ENCODE measurements around the gene GPC6.

GPC6 gene

DNA sequence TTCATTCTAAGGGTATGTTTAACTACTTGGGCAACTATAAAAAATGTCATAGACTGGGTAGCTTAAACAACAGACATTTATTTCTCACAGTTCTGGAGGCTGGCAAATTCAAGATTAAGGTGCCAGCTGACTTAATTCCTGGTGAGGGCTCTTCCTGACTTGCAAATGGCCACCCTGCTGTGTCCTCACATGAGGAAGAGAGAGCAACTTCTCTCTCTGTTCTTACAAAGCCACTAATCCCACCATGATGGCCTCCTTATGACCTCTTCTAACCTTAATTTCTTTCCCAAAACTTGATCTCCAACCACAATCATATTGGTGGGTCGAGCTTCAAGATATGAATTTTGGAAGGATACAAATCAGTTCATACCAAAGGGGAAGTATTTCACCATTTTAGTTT is 853.9 kb downstream of the GPC6 start:
- Histone ChIP-seq H4K8ac (ENCODE audit: low read depth, low read length) (no peak overlapping the region), H3K4me2 (ENCODE audit: low read length) (no peak overlapping the region), H3K14ac (ENCODE audit: low read length) (no peak overlapping the region), H3K18ac (ENCODE audit: low read length) (no peak overlapping the region), H4K12ac (ENCODE audit: low read depth, low read length) (no peak overlapping the region), H2BK5ac (ENCODE audit: low read depth, low read length, poor library complexity) (no peak overlapping the region), H4K91ac (ENCODE audit: low read depth, low read length) (no peak overlapping the region), H2AK5ac (ENCODE audit: low read length) (no peak overlapping the region), H3K27me3 (ENCODE audit: insufficient read depth, low read length) (no peaks in the 10 kb centered on the region), H2BK12ac (ENCODE audit: low read length) (no peak overlapping the region), H3K4ac (ENCODE audit: low read depth, low read length) (no peak overlapping the region), H3K9ac (ENCODE audit: low read length) (no peak overlapping the region), H3K27ac (ENCODE audit: low read depth, low read length) (no peak overlapping the region), H2BK120ac (ENCODE audit: insufficient read depth, low read length, poor library complexity) (no peak overlapping the region), H2AFZ (ENCODE audit: insufficient read depth, low read length, poor library complexity) (no peak overlapping the region), H3K79me1 (ENCODE audit: low read length) (no peaks in the 10 kb centered on the region), H3K9me3 (ENCODE audit: insufficient read depth, low read depth, low read length) (no peaks in the 10 kb centered on the region), H3K4me1 (ENCODE audit: control insufficient read depth in 1 of 2, insufficient read depth in 2 of 2, low read length in 2 of 2) (no peaks in the 10 kb centered on the region), H3K23ac (ENCODE audit: low read length) (no peak overlapping the region), H3K4me3 (ENCODE audit: low read depth, low read length) (no peak overlapping the region), H3K36me3 (ENCODE audit: control insufficient read depth in 1 of 2, insufficient read depth in 2 of 2, low read length in 2 of 2) (no peaks in the 10 kb centered on the region), H3K79me2 (ENCODE audit: control insufficient read depth, insufficient read depth, low read length, poor library complexity) (no peaks in the 10 kb centered on the region)
- no CpG with 5 or more reads among the region's 1 CpG for WGBS (ENCODE audit: extremely low coverage, insufficient coverage, insufficient read length)
- DNase-seq, result no peak

DNA sequence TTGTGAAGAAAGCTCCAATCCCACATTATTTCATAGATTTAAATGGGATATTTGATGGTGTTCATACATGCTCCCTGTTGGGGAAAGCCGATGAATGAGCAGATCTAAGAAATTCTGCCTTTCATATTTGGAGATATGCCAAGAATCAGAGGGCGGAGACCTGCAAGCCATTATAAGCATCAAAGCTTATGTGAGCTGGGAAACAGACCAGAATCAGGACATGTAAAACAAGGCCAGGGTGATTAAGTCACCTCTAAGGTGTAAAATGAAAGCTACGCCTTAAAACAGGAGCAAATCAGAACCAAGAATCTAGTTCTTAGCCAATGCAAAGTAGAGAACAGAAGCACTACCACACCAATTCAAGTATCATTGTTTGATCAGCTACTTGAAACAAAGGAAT is 860.5 kb downstream of the GPC6 start:
- Histone ChIP-seq H3K27me3 (ENCODE audit: insufficient read depth, low read length) (no peaks in the 10 kb centered on the region), H3K14ac (ENCODE audit: low read length) (no peak overlapping the region), H3K9ac (ENCODE audit: low read length) (no peak overlapping the region), H3K4me1 (ENCODE audit: control insufficient read depth in 1 of 2, insufficient read depth in 2 of 2, low read length in 2 of 2) (no peaks in the 10 kb centered on the region), H3K18ac (ENCODE audit: low read length) (no peak overlapping the region), H3K79me2 (ENCODE audit: control insufficient read depth, insufficient read depth, low read length, poor library complexity) (no peaks in the 10 kb centered on the region), H3K4me2 (ENCODE audit: low read length) (no peak overlapping the region), H3K4me3 (ENCODE audit: low read depth, low read length) (no peak overlapping the region), H2AFZ (ENCODE audit: insufficient read depth, low read length, poor library complexity) (no peak overlapping the region), H4K91ac (ENCODE audit: low read depth, low read length) (no peak overlapping the region), H3K79me1 (ENCODE audit: low read length) (no peaks in the 10 kb centered on the region), H2BK120ac (ENCODE audit: insufficient read depth, low read length, poor library complexity) (no peak overlapping the region), H2AK5ac (ENCODE audit: low read length) (no peak overlapping the region), H3K4ac (ENCODE audit: low read depth, low read length) (no peak overlapping the region), H2BK12ac (ENCODE audit: low read length) (no peak overlapping the region), H3K36me3 (ENCODE audit: control insufficient read depth in 1 of 2, insufficient read depth in 2 of 2, low read length in 2 of 2) (no peaks in the 10 kb centered on the region), H3K9me3 (ENCODE audit: insufficient read depth, low read depth, low read length) (no peaks in the 10 kb centered on the region), H4K8ac (ENCODE audit: low read depth, low read length) (no peak overlapping the region), H3K23ac (ENCODE audit: low read length) (no peak overlapping the region), H2BK5ac (ENCODE audit: low read depth, low read length, poor library complexity) (no peak overlapping the region), H3K27ac (ENCODE audit: low read depth, low read length) (no peak overlapping the region), H4K12ac (ENCODE audit: low read depth, low read length) (no peak overlapping the region)
- no peak for DNase-seq
- no CpG with 5 or more reads among the region's 3 CpGs for WGBS (ENCODE audit: extremely low coverage, insufficient coverage, insufficient read length)

DNA sequence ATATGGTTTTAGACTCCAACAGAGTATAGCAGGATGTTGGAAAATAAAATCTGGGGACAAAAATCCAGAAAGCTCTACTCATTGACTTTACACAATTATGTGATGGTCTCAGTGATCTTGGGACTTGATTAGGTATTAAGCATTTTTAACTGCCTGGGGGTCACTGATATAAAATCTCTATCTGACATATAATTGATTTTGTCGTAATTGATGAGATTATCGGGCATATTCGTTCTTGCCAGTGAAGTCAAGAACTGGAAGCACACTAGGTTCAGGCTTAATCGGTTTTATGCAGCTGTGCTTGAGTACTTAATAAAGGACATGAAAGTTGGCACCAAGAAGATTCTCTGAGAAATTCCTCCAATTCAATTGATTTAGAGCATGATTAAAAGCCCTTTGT is 862.1 kb downstream of the GPC6 start:
- Histone ChIP-seq H2BK120ac (ENCODE audit: insufficient read depth, low read length, poor library complexity) (no peak overlapping the region), H3K4me3 (ENCODE audit: low read depth, low read length) (no peak overlapping the region), H4K12ac (ENCODE audit: low read depth, low read length) (no peak overlapping the region), H2BK12ac (ENCODE audit: low read length) (no peak overlapping the region), H3K36me3 (ENCODE audit: control insufficient read depth in 1 of 2, insufficient read depth in 2 of 2, low read length in 2 of 2) (no peaks in the 10 kb centered on the region), H3K27me3 (ENCODE audit: insufficient read depth, low read length) (no peaks in the 10 kb centered on the region), H3K9ac (ENCODE audit: low read length) (no peak overlapping the region), H3K4me2 (ENCODE audit: low read length) (no peak overlapping the region), H3K23ac (ENCODE audit: low read length) (no peak overlapping the region), H3K9me3 (ENCODE audit: insufficient read depth, low read depth, low read length) (no peaks in the 10 kb centered on the region), H4K8ac (ENCODE audit: low read depth, low read length) (no peak overlapping the region), H3K18ac (ENCODE audit: low read length) (no peak overlapping the region), H2BK5ac (ENCODE audit: low read depth, low read length, poor library complexity) (no peak overlapping the region), H3K14ac (ENCODE audit: low read length) (no peak overlapping the region), H3K4ac (ENCODE audit: low read depth, low read length) (no peak overlapping the region), H2AFZ (ENCODE audit: insufficient read depth, low read length, poor library complexity) (no peak overlapping the region), H3K4me1 (ENCODE audit: control insufficient read depth in 1 of 2, insufficient read depth in 2 of 2, low read length in 2 of 2) (no peaks in the 10 kb centered on the region), H3K79me2 (ENCODE audit: control insufficient read depth, insufficient read depth, low read length, poor library complexity) (no peaks in the 10 kb centered on the region), H4K91ac (ENCODE audit: low read depth, low read length) (no peak overlapping the region), H3K79me1 (ENCODE audit: low read length) (no peaks in the 10 kb centered on the region), H2AK5ac (ENCODE audit: low read length) (no peak overlapping the region), H3K27ac (ENCODE audit: low read depth, low read length) (no peak overlapping the region)
- DNase-seq, result no peak
- WGBS (ENCODE audit: extremely low coverage, insufficient coverage, insufficient read length), result no CpG with 5 or more reads among the region's 4 CpGs

DNA sequence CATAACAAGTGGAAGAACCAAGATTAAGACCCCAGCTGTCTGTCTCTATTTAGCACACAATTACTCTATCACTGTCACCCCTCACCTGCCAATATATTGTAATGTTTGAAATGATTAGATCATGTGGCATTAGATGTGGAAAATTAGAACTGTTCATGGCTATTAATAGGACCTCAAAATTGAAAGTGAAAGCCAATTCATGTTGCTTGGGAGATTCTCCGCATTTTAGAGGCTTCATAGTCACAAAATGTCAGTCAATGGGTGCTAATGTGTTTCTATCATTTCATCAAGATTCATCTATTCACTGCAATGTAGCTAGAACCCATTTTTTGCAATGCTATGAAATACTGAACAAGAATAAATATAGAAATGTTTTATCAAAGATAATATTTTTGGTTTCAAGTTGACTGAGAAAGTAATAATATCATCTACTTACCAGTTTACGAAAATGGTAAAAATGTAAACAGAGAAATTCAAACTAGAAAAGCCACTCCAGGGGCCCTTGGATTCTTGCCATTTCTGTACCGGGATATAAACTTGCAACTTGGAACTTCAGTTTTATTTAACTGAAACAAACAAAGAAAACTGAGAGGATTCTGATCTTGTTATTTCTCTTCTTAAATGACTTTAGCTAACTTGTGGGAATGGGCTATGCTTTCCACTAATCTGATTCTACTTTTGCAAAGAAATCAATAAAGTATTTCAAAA is 864.3 kb downstream of the GPC6 start:
- WGBS (ENCODE audit: extremely low coverage, insufficient coverage, insufficient read length), result no CpG with 5 or more reads among the region's 3 CpGs

More for the DNA sequence above, 864.3 kb downstream of the GPC6 start:
- H3K23ac ChIP-seq (ENCODE audit: low read length), result no peak overlapping the region
- H3K9me3 ChIP-seq (ENCODE audit: insufficient read depth, low read depth, low read length), result no peaks in the 10 kb centered on the region
- no peaks in the 10 kb centered on the region for H3K79me2 ChIP-seq (ENCODE audit: control insufficient read depth, insufficient read depth, low read length, poor library complexity)
- no peak overlapping the region for H2AK5ac ChIP-seq (ENCODE audit: low read length)
- no peaks in the 10 kb centered on the region for H3K36me3 ChIP-seq (ENCODE audit: control insufficient read depth in 1 of 2, insufficient read depth in 2 of 2, low read length in 2 of 2)
- no peak overlapping the region for H4K91ac ChIP-seq (ENCODE audit: low read depth, low read length)
- no peaks in the 10 kb centered on the region for H3K4me1 ChIP-seq (ENCODE audit: control insufficient read depth in 1 of 2, insufficient read depth in 2 of 2, low read length in 2 of 2)
- H3K4ac ChIP-seq (ENCODE audit: low read depth, low read length), result no peak overlapping the region
- H2BK120ac ChIP-seq (ENCODE audit: insufficient read depth, low read length, poor library complexity), result no peak overlapping the region
- no peak overlapping the region for H4K8ac ChIP-seq (ENCODE audit: low read depth, low read length)
- DNase-seq, result no peak
- no peak overlapping the region for H3K27ac ChIP-seq (ENCODE audit: low read depth, low read length)
- no peak overlapping the region for H3K9ac ChIP-seq (ENCODE audit: low read length)
- no peaks in the 10 kb centered on the region for H3K79me1 ChIP-seq (ENCODE audit: low read length)
- H2BK5ac ChIP-seq (ENCODE audit: low read depth, low read length, poor library complexity), result no peak overlapping the region
- H3K27me3 ChIP-seq (ENCODE audit: insufficient read depth, low read length), result no peaks in the 10 kb centered on the region
- no peak overlapping the region for H4K12ac ChIP-seq (ENCODE audit: low read depth, low read length)
- no peak overlapping the region for H2BK12ac ChIP-seq (ENCODE audit: low read length)
- no peak overlapping the region for H3K4me3 ChIP-seq (ENCODE audit: low read depth, low read length)
- no peak overlapping the region for H2AFZ ChIP-seq (ENCODE audit: insufficient read depth, low read length, poor library complexity)
- no peak overlapping the region for H3K18ac ChIP-seq (ENCODE audit: low read length)
- no peak overlapping the region for H3K14ac ChIP-seq (ENCODE audit: low read length)
- no peak overlapping the region for H3K4me2 ChIP-seq (ENCODE audit: low read length)
